ENCODE data around the gene MICAL3.

DNA sequence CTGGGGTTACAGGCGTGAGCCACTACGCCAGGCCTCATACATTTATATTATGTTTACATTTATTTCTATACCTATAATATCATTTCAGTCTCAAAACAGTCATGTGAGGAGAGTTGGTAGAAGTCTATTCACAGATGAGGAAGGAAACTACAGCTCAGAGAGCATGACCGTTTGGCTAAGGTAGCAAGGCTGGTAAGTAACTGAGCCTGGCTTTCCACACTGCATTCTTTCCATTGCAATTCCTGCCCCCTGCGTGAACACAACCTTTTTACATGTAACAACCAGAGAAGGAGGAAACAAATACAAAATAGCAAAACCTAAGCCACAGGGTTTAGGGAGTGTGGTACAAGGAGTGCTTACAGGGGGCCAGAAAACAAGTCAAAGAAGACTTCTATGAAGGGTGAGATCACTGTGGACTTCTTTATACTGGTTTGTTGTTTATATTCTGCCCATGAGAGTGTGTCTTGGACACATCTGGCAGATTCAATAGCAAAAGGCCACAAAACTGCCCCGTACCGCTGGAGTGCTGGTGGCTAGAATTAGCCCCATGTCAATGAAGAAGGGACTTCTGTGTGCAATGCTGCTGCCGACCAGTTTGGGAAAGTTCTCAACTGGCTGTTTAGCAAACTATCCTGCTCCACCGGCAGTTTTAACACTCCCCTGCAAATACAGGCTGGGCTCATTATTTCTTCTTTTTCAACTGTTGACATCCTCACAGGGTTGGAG, 19.0 kb downstream of the MICAL3 start:
- TF ChIP-seq CTCF (IDR thresholded peaks at IDR 0.05) = no peak
- TF ChIP-seq POLR2A (IDR thresholded peaks at IDR 0.05) = no peak

All from testis (tissue), 2 donors.